GM19463 (cell line): ENCODE data around the gene MTHFD1L.

Experiments used
- ATAC-seq: cut with Tn5 transposase; IDR thresholded peaks from one replicate; pipeline ENCODE4 v1.9.1; 2021; ENCODE audit warnings: mild to moderate bottlenecking, moderate library complexity; ENCODE audit not compliant: unreplicated experiment

MTHFD1L gene

GRCh38 chr6:150865043-150865405 lies 478 bp upstream of the MTHFD1L start:
- no peak for ATAC-seq

GRCh38 chr6:150866147-150866990 lies 867 bp downstream of the MTHFD1L start:
- ATAC-seq = peak; percentile 73

- no peak for ATAC-seq
These were observed 1.5 kb downstream of the MTHFD1L start for GRCh38 chr6:150866991-150867501.

DNA sequence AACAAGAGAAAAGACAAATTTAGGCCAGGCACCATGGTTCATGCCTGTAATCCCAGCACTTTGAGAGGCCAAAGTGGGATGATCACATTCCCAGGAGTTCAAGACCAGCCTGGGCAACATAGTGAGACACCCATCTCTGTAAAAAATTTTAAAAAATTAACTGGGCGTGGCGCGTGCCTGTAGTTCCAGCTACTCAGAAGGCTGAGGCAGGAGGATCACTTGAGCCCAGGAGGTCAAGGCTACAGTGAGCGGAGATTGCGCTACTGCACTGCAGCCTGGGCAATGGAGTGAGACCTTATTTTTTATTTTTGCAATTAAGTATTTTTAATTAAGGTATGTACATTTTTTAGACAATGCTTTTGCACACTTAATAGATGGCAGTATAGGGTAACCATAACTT lies 3.3 kb downstream of the MTHFD1L start:
- no peak for ATAC-seq

GRCh38 chr6:150874179-150874578 lies 8.7 kb downstream of the MTHFD1L start:
- ATAC-seq = no peak

GRCh38 chr6:150875841-150876240 lies 10.3 kb downstream of the MTHFD1L start:
- no peak for ATAC-seq

- ATAC-seq = no peak
These were observed 11.1 kb downstream of the MTHFD1L start for GRCh38 chr6:150876598-150876997.

DNA sequence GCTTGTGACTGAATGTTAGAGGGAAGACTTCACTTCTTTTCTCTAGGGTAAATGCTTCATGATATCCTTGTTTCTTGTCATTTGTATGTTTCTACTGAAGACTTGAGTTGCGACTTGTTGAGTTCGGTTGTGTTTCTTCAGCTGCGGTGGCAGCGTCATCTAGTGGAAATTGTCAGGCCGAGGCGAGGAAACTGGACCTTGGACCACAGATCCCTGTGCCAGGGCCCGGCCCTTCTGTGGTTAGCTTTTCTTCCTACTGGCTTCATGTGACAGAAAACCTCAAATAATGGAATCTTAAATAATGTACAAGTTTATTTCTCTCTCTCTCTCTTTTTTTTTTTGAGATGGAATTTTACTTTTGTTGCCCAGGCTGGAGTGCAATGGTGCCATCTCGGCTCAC lies 12.4 kb downstream of the MTHFD1L start:
- ATAC-seq = no peak

- no peak for ATAC-seq
These were observed 13.1 kb downstream of the MTHFD1L start for GRCh38 chr6:150878347-150879213.

- no peak for ATAC-seq
These were observed 14.8 kb downstream of the MTHFD1L start for GRCh38 chr6:150880336-150880735.

DNA sequence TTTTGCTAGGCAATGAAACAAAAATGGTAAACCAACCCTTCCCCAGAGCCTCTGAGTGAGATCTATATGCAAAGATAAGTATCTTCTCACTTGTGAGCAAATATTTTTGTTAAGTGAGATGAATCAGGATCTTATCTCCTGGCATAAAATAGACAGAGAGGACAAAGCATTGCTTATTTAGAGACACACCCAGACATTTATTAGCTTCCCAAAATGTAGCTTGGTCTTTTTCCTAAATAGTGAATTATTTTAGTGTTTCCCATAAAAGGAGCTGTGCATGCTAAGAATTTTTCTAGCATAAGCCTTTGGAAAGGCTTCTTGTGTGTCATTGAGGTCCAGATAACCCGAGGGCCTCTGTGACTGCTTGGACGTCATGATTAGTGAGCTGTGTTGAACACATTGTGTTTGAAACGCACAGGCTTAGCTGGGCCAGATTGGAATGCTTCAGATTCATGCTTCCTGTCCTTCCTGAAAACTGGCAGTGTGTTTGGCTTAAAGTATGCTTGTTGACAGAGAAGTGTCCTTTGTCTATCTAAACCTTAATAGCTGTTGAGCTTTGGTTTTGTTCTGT lies 16.5 kb downstream of the MTHFD1L start:
- ATAC-seq = no peak

GRCh38 chr6:150883521-150883920 lies 18.0 kb downstream of the MTHFD1L start:
- no peak for ATAC-seq

- ATAC-seq = no peak
These were observed 20.7 kb downstream of the MTHFD1L start for GRCh38 chr6:150886155-150886554.

DNA sequence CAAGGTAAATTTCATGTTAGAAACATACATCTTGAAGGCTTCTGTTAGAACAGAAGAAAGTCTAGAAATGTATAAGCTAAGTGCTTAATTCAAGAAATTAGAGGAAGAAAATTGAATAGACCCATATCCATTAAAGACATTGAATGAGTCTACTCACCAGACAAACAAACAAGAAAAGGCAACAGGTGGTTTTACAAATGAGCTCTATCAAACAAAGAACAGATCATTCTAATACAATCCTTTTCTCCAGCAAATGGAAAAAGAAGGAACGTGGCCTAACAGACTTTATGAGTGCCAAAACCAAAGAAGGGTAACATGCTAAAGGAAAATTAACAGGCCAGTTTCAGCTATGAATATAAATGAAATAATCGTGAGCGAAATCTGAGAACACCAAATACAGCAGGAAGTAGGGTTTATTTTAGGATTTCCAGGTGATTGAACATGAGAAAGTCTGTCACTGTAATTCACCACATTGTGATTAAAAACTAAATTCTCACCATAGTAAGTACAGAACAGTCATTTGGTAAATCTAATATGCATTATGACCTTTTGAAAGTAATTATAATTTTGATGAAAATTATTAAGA lies 22.6 kb downstream of the MTHFD1L start:
- no peak for ATAC-seq

DNA sequence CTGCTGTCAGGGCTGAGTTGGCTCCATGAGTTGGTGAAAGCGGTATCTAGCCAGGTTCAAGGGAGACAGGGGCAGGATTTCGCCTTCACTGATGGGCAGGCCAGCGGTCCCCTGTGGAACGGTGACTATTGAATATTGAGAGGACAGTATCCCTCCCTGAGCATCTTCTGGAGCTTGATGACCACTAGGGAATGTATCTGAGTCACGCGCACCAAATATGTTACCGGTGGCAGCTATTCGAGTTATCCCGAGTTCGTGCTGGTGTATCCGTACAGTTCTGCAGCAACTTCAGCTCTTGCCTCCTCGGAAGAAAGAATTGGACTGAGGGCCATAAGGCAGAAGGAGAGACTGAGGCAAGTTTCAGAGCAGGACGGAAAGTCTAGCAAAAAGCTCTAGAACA lies 24.8 kb downstream of the MTHFD1L start:
- no peak for ATAC-seq

DNA sequence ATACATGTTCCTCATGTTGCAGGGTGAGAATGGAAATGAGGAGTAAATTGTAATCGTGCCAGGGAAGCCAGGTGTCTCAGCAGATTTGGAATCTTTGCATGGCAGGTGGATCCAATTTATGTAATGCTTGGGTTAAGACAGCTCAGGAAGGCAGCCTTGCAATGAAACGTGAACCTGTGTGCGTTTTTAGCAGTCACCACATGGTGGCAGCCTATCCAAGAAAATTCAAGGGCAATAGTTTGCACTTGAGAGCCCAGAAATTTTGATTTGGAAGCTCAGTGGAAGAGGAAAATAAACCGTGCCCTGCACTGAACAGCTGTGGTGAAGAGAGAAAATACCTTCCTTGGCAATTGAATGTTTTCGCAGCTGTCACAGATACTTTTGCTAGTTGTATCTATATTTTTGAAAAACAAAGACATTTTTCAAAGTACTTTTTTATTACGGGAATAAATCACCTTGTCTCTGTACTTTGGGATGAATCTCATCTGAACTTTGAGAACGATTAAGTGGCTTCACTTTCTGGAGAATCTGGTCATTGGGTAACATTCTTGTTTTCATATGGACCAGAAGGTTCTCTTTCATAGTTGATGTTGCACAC lies 26.5 kb downstream of the MTHFD1L start:
- ATAC-seq = peak; percentile 35

GRCh38 chr6:150894191-150894744 lies 28.8 kb downstream of the MTHFD1L start:
- ATAC-seq = no peak

- ATAC-seq = peak; percentile 73
These were observed 29.5 kb downstream of the MTHFD1L start for GRCh38 chr6:150894935-150895552.

GRCh38 chr6:150895928-150896632 lies 30.6 kb downstream of the MTHFD1L start:
- no peak for ATAC-seq
